ENCODE results near the gene TINAGL1.

Gene TINAGL1

GRCh38 chr1:31573261-31573660, 3.1 kb upstream of the TINAGL1 start:
- no peak overlapping the region for H3K27ac Mint-ChIP-seq
- no peaks in the 10 kb centered on the region for H3K9me3 Mint-ChIP-seq
- peaks cover 44% of the 10 kb centered on the region for H3K4me1 Mint-ChIP-seq (ENCODE audit: low read depth)
- H3K27me3 Mint-ChIP-seq = peaks cover 30% of the 10 kb centered on the region
- intact Hi-C loops (cut with micrococcal nuclease) = no loop called here
- no peak overlapping the region for H3K4me3 Mint-ChIP-seq
- no peaks in the 10 kb centered on the region for H3K36me3 Mint-ChIP-seq (ENCODE audit: low read depth)

- Mint-ChIP-seq H3K27ac (no peak overlapping the region), H3K9me3 (no peaks in the 10 kb centered on the region), H3K36me3 (ENCODE audit: low read depth) (no peaks in the 10 kb centered on the region), H3K4me3 (no peak overlapping the region), H3K27me3 (peaks cover 18% of the 10 kb centered on the region), H3K4me1 (ENCODE audit: low read depth) (peaks cover 44% of the 10 kb centered on the region)
- intact Hi-C loops (cut with micrococcal nuclease) = no loop called here
Observed at GRCh38 chr1:31574749-31575368, 1.5 kb upstream of the TINAGL1 start.

- Mint-ChIP-seq H3K4me1 (ENCODE audit: low read depth) (peaks cover 44% of the 10 kb centered on the region), H3K9me3 (no peaks in the 10 kb centered on the region), H3K4me3 (no peak overlapping the region), H3K27me3 (peaks cover 19% of the 10 kb centered on the region), H3K27ac (no peak overlapping the region), H3K36me3 (ENCODE audit: low read depth) (no peaks in the 10 kb centered on the region)
- intact Hi-C loops (cut with micrococcal nuclease) = no loop called here
Observed at GRCh38 chr1:31575369-31576140, 760 bp upstream of the TINAGL1 start.

- peak overlapping the region; percentile 60 for H3K27ac Mint-ChIP-seq
- peaks cover 16% of the 10 kb centered on the region for H3K27me3 Mint-ChIP-seq
- peaks cover 34% of the 10 kb centered on the region for H3K4me1 Mint-ChIP-seq (ENCODE audit: low read depth)
- H3K4me3 Mint-ChIP-seq = no peak overlapping the region
- H3K36me3 Mint-ChIP-seq (ENCODE audit: low read depth) = no peaks in the 10 kb centered on the region
- H3K9me3 Mint-ChIP-seq = no peaks in the 10 kb centered on the region
- intact Hi-C loops (cut with micrococcal nuclease) = no loop called here
Observed at GRCh38 chr1:31576743-31577455, 584 bp downstream of the TINAGL1 start.

GRCh38 chr1:31577515-31578192, 1.3 kb downstream of the TINAGL1 start:
- H3K27me3 Mint-ChIP-seq = peaks cover 15% of the 10 kb centered on the region
- H3K4me3 Mint-ChIP-seq = no peak overlapping the region
- H3K36me3 Mint-ChIP-seq (ENCODE audit: low read depth) = no peaks in the 10 kb centered on the region
- H3K27ac Mint-ChIP-seq = no peak overlapping the region
- H3K4me1 Mint-ChIP-seq (ENCODE audit: low read depth) = peaks cover 32% of the 10 kb centered on the region
- no peaks in the 10 kb centered on the region for H3K9me3 Mint-ChIP-seq
- intact Hi-C loops (cut with micrococcal nuclease) = no loop called here

GRCh38 chr1:31579374-31579773, 3.1 kb downstream of the TINAGL1 start:
- H3K4me3 Mint-ChIP-seq = no peak overlapping the region

GRCh38 chr1:31580513-31580870, 4.2 kb downstream of the TINAGL1 start:
- peaks cover 11% of the 10 kb centered on the region for H3K4me1 Mint-ChIP-seq (ENCODE audit: low read depth)
- no peak overlapping the region for H3K27ac Mint-ChIP-seq
- peaks cover 8% of the 10 kb centered on the region for H3K27me3 Mint-ChIP-seq
- H3K36me3 Mint-ChIP-seq (ENCODE audit: low read depth) = no peaks in the 10 kb centered on the region
- no peaks in the 10 kb centered on the region for H3K9me3 Mint-ChIP-seq
- intact Hi-C loops (cut with micrococcal nuclease) = no loop called here
- no peak overlapping the region for H3K4me3 Mint-ChIP-seq

More at GRCh38 chr1:31579374-31579773, 3.1 kb downstream of the TINAGL1 start:
- Mint-ChIP-seq H3K27me3 (peaks cover 8% of the 10 kb centered on the region), H3K9me3 (no peaks in the 10 kb centered on the region), H3K4me1 (ENCODE audit: low read depth) (peaks cover 16% of the 10 kb centered on the region), H3K27ac (no peak overlapping the region), H3K36me3 (ENCODE audit: low read depth) (no peaks in the 10 kb centered on the region)
- intact Hi-C loops (cut with micrococcal nuclease) = no loop called here

GRCh38 chr1:31580891-31581603, 4.7 kb downstream of the TINAGL1 start:
- Mint-ChIP-seq H3K4me3 (no peak overlapping the region), H3K9me3 (no peaks in the 10 kb centered on the region), H3K27ac (no peak overlapping the region), H3K27me3 (peaks cover 8% of the 10 kb centered on the region), H3K36me3 (ENCODE audit: low read depth) (no peaks in the 10 kb centered on the region), H3K4me1 (ENCODE audit: low read depth) (peaks cover 8% of the 10 kb centered on the region)
- intact Hi-C loops (cut with micrococcal nuclease) = no loop called here

GRCh38 chr1:31581821-31582810, 5.8 kb downstream of the TINAGL1 start:
- no peak overlapping the region for H3K27ac Mint-ChIP-seq
- no peaks in the 10 kb centered on the region for H3K9me3 Mint-ChIP-seq
- intact Hi-C loops (cut with micrococcal nuclease) = no loop called here
- no peak overlapping the region for H3K4me3 Mint-ChIP-seq
- H3K27me3 Mint-ChIP-seq = peaks cover 8% of the 10 kb centered on the region
- no peaks in the 10 kb centered on the region for H3K36me3 Mint-ChIP-seq (ENCODE audit: low read depth)
- H3K4me1 Mint-ChIP-seq (ENCODE audit: low read depth) = no peaks in the 10 kb centered on the region

- no peak overlapping the region for H3K4me3 Mint-ChIP-seq
- intact Hi-C loops (cut with micrococcal nuclease) = no loop called here
- no peaks in the 10 kb centered on the region for H3K9me3 Mint-ChIP-seq
- no peaks in the 10 kb centered on the region for H3K36me3 Mint-ChIP-seq (ENCODE audit: low read depth)
- peaks cover 5% of the 10 kb centered on the region for H3K4me1 Mint-ChIP-seq (ENCODE audit: low read depth)
- H3K27ac Mint-ChIP-seq = no peak overlapping the region
- H3K27me3 Mint-ChIP-seq = peaks cover 14% of the 10 kb centered on the region
Observed at GRCh38 chr1:31583082-31583994, 7.0 kb downstream of the TINAGL1 start.

GRCh38 chr1:31583995-31584868, 7.9 kb downstream of the TINAGL1 start:
- H3K4me3 Mint-ChIP-seq = no peak overlapping the region
- no peaks in the 10 kb centered on the region for H3K9me3 Mint-ChIP-seq
- peaks cover 22% of the 10 kb centered on the region for H3K27me3 Mint-ChIP-seq

More at GRCh38 chr1:31583995-31584868, 7.9 kb downstream of the TINAGL1 start:
- no peaks in the 10 kb centered on the region for H3K36me3 Mint-ChIP-seq (ENCODE audit: low read depth)
- peaks cover 9% of the 10 kb centered on the region for H3K4me1 Mint-ChIP-seq (ENCODE audit: low read depth)
- no peak overlapping the region for H3K27ac Mint-ChIP-seq
- intact Hi-C loops (cut with micrococcal nuclease) = no loop called here
